H1 (cell line): ENCODE results near the gene SRPRB. TPM values are rescaled to one million over a fixed set of nuclear protein-coding genes. Genes with fewer than 3 reads are reported as not detected.
A peak's percentile ranks its signal among the peaks of the same experiment; 100 is the strongest.

Experiments used
- CTCF ChIA-PET: fragments of 300-600 bp; sonication (Branson Sonifier 250); formaldehyde crosslinking; loops from one replicate; lab custom pipeline; 2021; ENCODE audit not compliant: partially characterized antibody; lab: Charles Lee
- POLR2A ChIA-PET: fragments of 300-600 bp; sonication (Branson Sonifier 250); formaldehyde crosslinking; loops from one replicate; lab custom pipeline; 2021; ENCODE audit warnings: inconsistent platforms; ENCODE audit not compliant: partially characterized antibody; lab: Charles Lee
- DNase-seq, 2 experiments: peaks; one replicate each; pipeline versions ENCODE4 v3.0.0 to v3.0.0-alpha.2; 2010 to 2022; ENCODE audit warnings: low spot score in 2 of 2, low read depth in 1 of 2, mixed read lengths in 1 of 2
- FAIRE-seq: peaks from 2 replicates; lab custom pipeline; 2011; peaks lifted over from hg19 to GRCh38; lab: Jason Lieb, UNC
- H2AFZ ChIP-seq: 2 replicates; pipeline ENCODE4 v1.8.1; 2012; ENCODE audit warnings: low read length, inconsistent platforms
- H2AK5ac ChIP-seq: 2 replicates; pipeline ENCODE4 v1.6.1; 2013; ENCODE audit warnings: low read depth, low read length
- H2BK120ac ChIP-seq: replicated peaks from 2 replicates; pipeline ENCODE3; 2013; ENCODE audit warnings: low read depth, low read length, inconsistent platforms
- H2BK12ac ChIP-seq: 2 replicates; pipeline ENCODE4 v1.6.1; 2013; ENCODE audit warnings: low read depth, low read length
- H2BK15ac ChIP-seq: 2 replicates; pipeline ENCODE4 v1.6.1; 2013; ENCODE audit warnings: low read length
- H2BK20ac ChIP-seq: 2 replicates; pipeline ENCODE4 v1.6.1; 2013; ENCODE audit warnings: low read length
- H2BK5ac ChIP-seq: 2 replicates; pipeline ENCODE4 v1.6.1; 2013; ENCODE audit warnings: low read depth, low read length
- H3K14ac ChIP-seq: 2 replicates; pipeline ENCODE4 v1.6.1; 2013; ENCODE audit warnings: inconsistent platforms; ENCODE audit not compliant: insufficient read length
- H3K18ac ChIP-seq: 2 replicates; pipeline ENCODE4 v1.6.1; 2013; ENCODE audit warnings: low read length; ENCODE audit errors: extremely low read depth
- H3K23ac ChIP-seq: 2 replicates; pipeline ENCODE4 v1.6.1; 2013; ENCODE audit warnings: inconsistent platforms; ENCODE audit not compliant: insufficient read length
- H3K23me2 ChIP-seq: 2 replicates; pipeline ENCODE4 v1.6.1; 2013; ENCODE audit warnings: low read depth, low read length
- H3K27ac ChIP-seq: 2 replicates; pipeline ENCODE4 v1.6.1; 2011; ENCODE audit warnings: low read depth, low read length, inconsistent platforms
- H3K27me3 ChIP-seq, 4 experiments: replicated peaks in 1 of 4; 1 replicate in 1 of 4; 2 replicates in 3 of 4; pipeline versions ENCODE4 v1.6.1 to v1.8.1; 2011 to 2013; ENCODE audit warnings: low read length in 3 of 4, mild to moderate bottlenecking in 3 of 4, inconsistent platforms in 2 of 4, mixed read lengths in 2 of 4, moderate library complexity in 1 of 4; ENCODE audit not compliant: control insufficient read depth in 3 of 4, insufficient read depth in 3 of 4; ENCODE audit errors: extremely low read depth in 1 of 4
- H3K36me3 ChIP-seq, 4 experiments: 2 replicates each; pipeline versions ENCODE4 v1.6.1 to v1.8.1; 2011 to 2013; ENCODE audit warnings: mild to moderate bottlenecking in 4 of 4, low read length in 3 of 4, moderate library complexity in 2 of 4, control low read depth in 1 of 4, inconsistent platforms in 1 of 4; ENCODE audit not compliant: insufficient read depth in 4 of 4, control insufficient read depth in 2 of 4
- H3K4ac ChIP-seq: replicated peaks from 2 replicates; pipeline ENCODE3; 2013; ENCODE audit warnings: low read length, low read depth, mixed read lengths, inconsistent platforms; ENCODE audit not compliant: insufficient read length
- H3K4me1 ChIP-seq, 4 experiments: replicated peaks in 1 of 4; 1 replicate in 1 of 4; 2 replicates in 3 of 4; pipeline versions ENCODE4 v1.6.1 to v1.8.1; 2011 to 2013; ENCODE audit warnings: low read length in 3 of 4, inconsistent platforms in 2 of 4, mixed read lengths in 1 of 4; ENCODE audit not compliant: insufficient read depth in 4 of 4, control insufficient read depth in 3 of 4
- H3K4me2 ChIP-seq, 2 experiments: 2 replicates each; pipeline versions ENCODE4 v1.6.1 to v1.8.1; 2011 to 2013; ENCODE audit warnings: low read depth in 2 of 2, low read length in 2 of 2, control low read depth in 1 of 2, inconsistent platforms in 1 of 2, mild to moderate bottlenecking in 1 of 2; ENCODE audit not compliant: insufficient read depth in 1 of 2
- H3K4me3 ChIP-seq, 4 experiments: fragments of 200-600, 300-600 bp in 1 of 4; sonication (generic), shearing (Covaris generic), sonication (Bioruptor Twin) in 1 of 4; 2 replicates each; pipeline versions ENCODE4 v1.5.1 to v1.8.1; 2011 to 2016; ENCODE audit warnings: low read length in 4 of 4, low read depth in 3 of 4, control low read depth in 2 of 4, inconsistent platforms in 2 of 4, mild to moderate bottlenecking in 2 of 4, mixed read lengths in 1 of 4, moderate library complexity in 1 of 4; ENCODE audit not compliant: insufficient read depth in 2 of 4; ENCODE audit errors: extremely low read depth in 1 of 4
- H3K56ac ChIP-seq: replicated peaks from 2 replicates; pipeline ENCODE3; 2013; ENCODE audit warnings: low read depth, mild to moderate bottlenecking, mixed read lengths, low read length, inconsistent platforms; ENCODE audit not compliant: insufficient read length
- H3K79me1 ChIP-seq: 2 replicates; pipeline ENCODE4 v1.6.1; 2013; ENCODE audit warnings: low read depth, low read length, control low read depth
- H3K79me2 ChIP-seq, 2 experiments: 2 replicates each; pipeline versions ENCODE4 v1.6.1 to v1.8.1; 2012 to 2013; ENCODE audit warnings: low read length in 2 of 2, mild to moderate bottlenecking in 2 of 2, inconsistent platforms in 1 of 2; ENCODE audit not compliant: insufficient read depth in 2 of 2, control insufficient read depth in 1 of 2
- H3K9ac ChIP-seq, 4 experiments: replicated peaks in 1 of 4; 1 replicate in 1 of 4; 2 replicates in 3 of 4; pipeline versions ENCODE4 v1.6.1 to v1.8.1; 2011 to 2013; ENCODE audit warnings: low read depth in 3 of 4, low read length in 3 of 4, control low read depth in 2 of 4, mild to moderate bottlenecking in 2 of 4, moderate library complexity in 2 of 4, inconsistent platforms in 1 of 4; ENCODE audit errors: extremely low read depth in 1 of 4
- H3K9me3 ChIP-seq, 2 experiments: 2 replicates each; pipeline versions ENCODE4 v1.6.1 to v1.8.1; 2012 to 2013; ENCODE audit warnings: mild to moderate bottlenecking in 2 of 2, moderate library complexity in 2 of 2, control low read depth in 1 of 2, inconsistent platforms in 1 of 2, low read depth in 1 of 2, low read length in 1 of 2, mixed read lengths in 1 of 2; ENCODE audit not compliant: insufficient read depth in 2 of 2
- H4K20me1 ChIP-seq, 2 experiments: replicated peaks in 1 of 2; 2 replicates each; pipeline versions ENCODE3 to v1.8.1; 2011 to 2013; ENCODE audit warnings: inconsistent platforms in 2 of 2, low read length in 2 of 2, mild to moderate bottlenecking in 1 of 2; ENCODE audit not compliant: insufficient read depth in 2 of 2, control insufficient read depth in 1 of 2
- H4K5ac ChIP-seq: 2 replicates; pipeline ENCODE4 v1.6.1; 2013; ENCODE audit warnings: low read length, low read depth, mixed read lengths, inconsistent platforms; ENCODE audit not compliant: insufficient read length
- H4K8ac ChIP-seq: 2 replicates; pipeline ENCODE4 v1.8.0; 2013; ENCODE audit warnings: mild to moderate bottlenecking, moderate library complexity, low read length, inconsistent platforms; ENCODE audit not compliant: insufficient read depth; ENCODE audit errors: extremely low read depth
- H4K91ac ChIP-seq: replicated peaks from 2 replicates; pipeline ENCODE3; 2013; ENCODE audit warnings: low read length, mixed read lengths, inconsistent platforms; ENCODE audit not compliant: insufficient read length
- ATF2 ChIP-seq: IDR thresholded peaks from 2 replicates; pipeline ENCODE4 v1.6.1; 2012; ENCODE audit warnings: low read length, inconsistent platforms
- HDAC6 ChIP-seq: IDR thresholded peaks from one replicate; pipeline ENCODE4 v1.7.1; 2012; ENCODE audit warnings: low read depth, mild to moderate bottlenecking, inconsistent platforms, low read length, moderate library complexity
- WGBS, 2 experiments: shearing (Covaris generic) in 1 of 2; methylation state at CpG; one replicate each; pipeline versions ENCODE4 v1.1.6 to v1.1.7; 2013 to 2015; ENCODE audit warnings: low lambda C conversion rate in 2 of 2, mixed read lengths in 2 of 2, inconsistent platforms in 1 of 2, low coverage in 1 of 2, missing lambda C conversion rate in 1 of 2; ENCODE audit not compliant: insufficient replicate concordance in 2 of 2, insufficient coverage in 1 of 2, insufficient read length in 1 of 2; ENCODE audit errors: extremely low coverage in 1 of 2, missing lambda C conversion rate in 1 of 2; 5-methylcytosine and 5-hydroxymethylcytosine counted together
- polyA plus RNA-seq, 7 experiments: library from polyadenylated mRNA; depleted of rRNA in 3 of 7; stranded (reverse) in 5 of 7; unstranded in 2 of 7; fragments of >200 nt in 5 of 7; fragments of 200-250 nt in 2 of 7; gene quantifications; 1 replicate in 5 of 7; 2 replicates in 1 of 7; 4 replicates in 1 of 7; pipeline versions ENCODE4 v1.2.1 to v1.2.3, GENCODE V29; 2011 to 2013; ENCODE audit warnings: missing spikeins in 2 of 7, mixed read lengths in 2 of 7
- total RNA-seq: library from RNA; stranded (reverse); fragmentation: NEBNext Ultra II Directional; extraction: Animal tissue kit (Norgen Biotek cat#: 25700); gene quantifications from 2 replicates; pipeline ENCODE4 v1.2.1, GENCODE V29; 2021

The SRPRB gene
- total and polyA plus RNA-seq, 2 of the 8 experiments (the other 6 are each of a cell fraction or from before 2014, with no cell fraction given): 15.9 to 49.8 TPM

GRCh38 chr3:133830071-133830470, 24.5 kb downstream of the SRPRB start:
- ChIA-PET CTCF (interaction anchor here (0.8 to 7.9 kb wide), 2 partner anchors 11 to 95 kb away, joined by 3 to 75 read pairs; no protein-coding TSS in a partner anchor), POLR2A (no interaction called here)
- Histone ChIP-seq H2AK5ac (no peak overlapping the region), H2BK120ac (no peak overlapping the region), H3K56ac (no peak overlapping the region), H2BK20ac (no peak overlapping the region), H3K14ac (no peak overlapping the region), H3K4me2 (no peak overlapping the region), H2BK12ac (no peak overlapping the region), H3K23ac (no peak overlapping the region), H2BK5ac (no peak overlapping the region), H3K4me3 (no peak overlapping the region), H3K9ac (no peak overlapping the region), H4K91ac (no peak overlapping the region), H4K8ac (no peak overlapping the region), H3K9me3 (no peaks in the 10 kb centered on the region), H2BK15ac (no peak overlapping the region), H3K4ac (no peak overlapping the region), H3K36me3 (no peaks in the 10 kb centered on the region; a peak in 1 of 8 replicates), H3K23me2 (no peaks in the 10 kb centered on the region), H4K5ac (no peak overlapping the region), H3K18ac (no peak overlapping the region), H3K4me1 (no peaks in the 10 kb centered on the region), H3K27me3 (no peaks in the 10 kb centered on the region), H3K79me2 (no peaks in the 10 kb centered on the region), H2AFZ (no peak overlapping the region), H4K20me1 (peaks cover 0 to 1% of the 10 kb centered on the region in 2 experiments), H3K79me1 (no peaks in the 10 kb centered on the region), H3K27ac (no peak overlapping the region)
- DNase-seq (peak in 1 of 2 experiments; percentile 16), FAIRE-seq (no peak)
- TF ChIP-seq HDAC6: no peak
- TF ChIP-seq ATF2: no peak
- 84% methylated on average over 3 of the region's 3 CpGs; no CpG with 5 or more reads in 1 of the 2 experiments for WGBS, 2 experiments
